Endodermal cell (in vitro differentiated cells): ENCODE measurements around the gene SH3PXD2B. TPM values are rescaled to one million over a fixed set of nuclear protein-coding genes. Genes with fewer than 3 reads are reported as not detected.

Experiments
- DNase-seq: peaks from one replicate; pipeline ENCODE4 v3.0.0-alpha.2; 2017
- H3K27ac ChIP-seq: 2 replicates; pipeline ENCODE4 v1.5.1; 2013; ENCODE audit warnings: mild to moderate bottlenecking, low read depth, low read length, moderate library complexity
- H3K27me3 ChIP-seq: 2 replicates; pipeline ENCODE4 v1.6.1; 2013; ENCODE audit warnings: mild to moderate bottlenecking, low read length, moderate library complexity; ENCODE audit not compliant: insufficient read depth, control insufficient read depth, poor library complexity, severe bottlenecking
- H3K36me3 ChIP-seq: 2 replicates; pipeline ENCODE4 v1.7.0; 2013; ENCODE audit warnings: mild to moderate bottlenecking, low read length, moderate library complexity; ENCODE audit not compliant: control insufficient read depth, insufficient read depth
- H3K4me1 ChIP-seq: one replicate; pipeline ENCODE4 v1.7.0; 2013; ENCODE audit warnings: low read length; ENCODE audit not compliant: control insufficient read depth, insufficient read depth
- H3K4me3 ChIP-seq: 2 replicates; pipeline ENCODE4 v1.5.1; 2013; ENCODE audit warnings: mild to moderate bottlenecking, low read length, moderate library complexity
- H3K9ac ChIP-seq: 2 replicates; pipeline ENCODE4 v1.6.1; 2013; ENCODE audit warnings: mild to moderate bottlenecking, low read length, moderate library complexity; ENCODE audit not compliant: poor library complexity, severe bottlenecking; ENCODE audit errors: extremely low read depth
- H3K9me3 ChIP-seq: 2 replicates; pipeline ENCODE4 v1.6.1; 2013; ENCODE audit warnings: mild to moderate bottlenecking, low read length, moderate library complexity; ENCODE audit not compliant: control insufficient read depth
- H3K27ac Mint-ChIP-seq: 2 replicates; pipeline ENCODE4 v1.8.0; 2020; ENCODE audit warnings: mixed read lengths
- H3K27me3 Mint-ChIP-seq: 2 replicates; pipeline ENCODE4 v1.8.0; 2021; ENCODE audit warnings: mild to moderate bottlenecking, mixed read lengths; ENCODE audit not compliant: insufficient read depth
- H3K36me3 Mint-ChIP-seq: 2 replicates; pipeline ENCODE4 v1.8.0; 2020; ENCODE audit warnings: low read depth, mixed read lengths
- H3K4me1 Mint-ChIP-seq: 2 replicates; pipeline ENCODE4 v1.8.0; 2020; ENCODE audit warnings: mixed read lengths
- H3K4me3 Mint-ChIP-seq: 2 replicates; pipeline ENCODE4 v1.8.0; 2020; ENCODE audit warnings: mild to moderate bottlenecking, moderate library complexity, mixed read lengths
- H3K9me3 Mint-ChIP-seq: 2 replicates; pipeline ENCODE4 v1.8.0; 2020; ENCODE audit warnings: mild to moderate bottlenecking, mixed read lengths
- CTCF ChIP-seq: fragments of 200-600 bp; sonication (generic); conservative IDR thresholded peaks from 2 replicates; pipeline ENCODE4 v1.5.0; 2021; ENCODE audit warnings: antibody characterized with exemption, mild to moderate bottlenecking
- WGBS, 2 experiments: methylation state at CpG; one replicate each; pipeline versions ENCODE4 v1.1.5 to v1.1.7; 2013; ENCODE audit warnings: missing lambda C conversion rate in 2 of 2, mixed read lengths in 1 of 2; ENCODE audit not compliant: insufficient coverage in 1 of 2, insufficient read length in 1 of 2; 5-methylcytosine and 5-hydroxymethylcytosine counted together
- total RNA-seq, 2 donors: library from RNA; stranded (reverse); fragmentation: NEBNext Ultra II Directional in 1 of 2; extraction: Animal tissue kit (Norgen Biotek cat#: 25700) in 1 of 2; gene quantifications; 2 replicates in 1 of 2; 3 replicates in 1 of 2; pipeline ENCODE4 v1.2.1, GENCODE V29; 2021

SH3PXD2B gene
- total RNA-seq, 2 donors from 2014 or later = 62.2 to 74.9 TPM

GRCh38 chr5:172486451-172486850 is 32.1 kb upstream of the SH3PXD2B start:
- Mint-ChIP-seq H3K4me1 (no peaks in the 10 kb centered on the region), H3K4me3 (no peak overlapping the region), H3K27ac (no peak overlapping the region), H3K9me3 (no peaks in the 10 kb centered on the region), H3K27me3 (peaks cover 5% of the 10 kb centered on the region), H3K36me3 (no peaks in the 10 kb centered on the region)
- TF ChIP-seq CTCF = no peak
- H3K4me3 ChIP-seq = no peak overlapping the region
- H3K27ac ChIP-seq = peak overlapping the region; percentile 88
- no peak for DNase-seq
- H3K27me3 ChIP-seq = no peaks in the 10 kb centered on the region
- H3K9ac ChIP-seq = no peak overlapping the region
- WGBS, 2 experiments = 76 to 88% methylated on average over 9 to 12 of the region's 12 CpGs
- H3K4me1 ChIP-seq = no peaks in the 10 kb centered on the region
- no peaks in the 10 kb centered on the region for H3K36me3 ChIP-seq
- no peaks in the 10 kb centered on the region for H3K9me3 ChIP-seq

GRCh38 chr5:172485511-172486202 is 31.3 kb upstream of the SH3PXD2B start:
- Histone ChIP-seq H3K9ac (no peak overlapping the region), H3K4me3 (no peak overlapping the region), H3K4me1 (no peaks in the 10 kb centered on the region), H3K36me3 (no peaks in the 10 kb centered on the region), H3K9me3 (no peaks in the 10 kb centered on the region), H3K27ac (peak overlapping the region; percentile 88), H3K27me3 (no peaks in the 10 kb centered on the region)
- H3K27me3 Mint-ChIP-seq = peaks cover 5% of the 10 kb centered on the region
- H3K4me3 Mint-ChIP-seq = no peak overlapping the region
- no peaks in the 10 kb centered on the region for H3K36me3 Mint-ChIP-seq
- no peaks in the 10 kb centered on the region for H3K9me3 Mint-ChIP-seq
- TF ChIP-seq CTCF = no peak
- 94 to 100% methylated on average over 1 to 3 of the region's 3 CpGs for WGBS, 2 experiments
- H3K27ac Mint-ChIP-seq = no peak overlapping the region
- no peak for DNase-seq
- no peaks in the 10 kb centered on the region for H3K4me1 Mint-ChIP-seq

DNA sequence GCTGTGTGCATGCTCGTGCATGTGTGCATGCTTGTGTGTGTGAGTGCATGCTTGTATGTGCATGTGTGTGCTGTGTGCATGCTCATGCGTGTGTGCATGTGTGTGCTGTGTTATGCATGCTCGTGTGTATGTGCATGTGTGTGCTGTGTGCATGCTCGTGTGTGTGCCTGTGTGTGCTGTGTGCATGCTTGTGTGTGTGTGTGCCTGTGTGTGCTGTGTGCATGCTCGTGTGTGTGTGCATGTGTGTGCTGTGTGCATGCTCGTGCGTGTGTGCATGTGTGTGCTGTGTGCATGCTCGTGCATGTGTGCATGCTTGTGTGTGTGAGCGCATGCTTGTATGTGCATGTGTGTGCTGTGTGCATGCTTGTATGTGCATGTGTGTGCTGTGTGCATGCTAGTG is 30.3 kb upstream of the SH3PXD2B start:
- Mint-ChIP-seq H3K4me3 (no peak overlapping the region), H3K36me3 (no peaks in the 10 kb centered on the region), H3K27ac (no peak overlapping the region), H3K4me1 (no peaks in the 10 kb centered on the region), H3K9me3 (no peaks in the 10 kb centered on the region), H3K27me3 (peaks cover 5% of the 10 kb centered on the region)
- no peaks in the 10 kb centered on the region for H3K4me1 ChIP-seq
- no peak overlapping the region for H3K27ac ChIP-seq
- H3K27me3 ChIP-seq = no peaks in the 10 kb centered on the region
- no peaks in the 10 kb centered on the region for H3K36me3 ChIP-seq
- no peak for DNase-seq
- 79 to 87% methylated on average over 4 to 9 of the region's 9 CpGs for WGBS, 2 experiments
- no peaks in the 10 kb centered on the region for H3K9me3 ChIP-seq
- no peak for TF ChIP-seq CTCF
- H3K4me3 ChIP-seq = no peak overlapping the region
- no peak overlapping the region for H3K9ac ChIP-seq
